Astrocyte (in vitro differentiated cells and primary cell): Measurements from ENCODE around the gene KLK10. TPM values are rescaled to one million over a fixed set of nuclear protein-coding genes. Genes with fewer than 3 reads are reported as not detected.

Experiments
- DNase-seq: peaks from one replicate; pipeline ENCODE4 v3.0.0-alpha.2; 2010; ENCODE audit warnings: low read depth
- FAIRE-seq: peaks from 2 replicates; lab custom pipeline; 2011; peaks lifted over from hg19 to GRCh38; lab: Jason Lieb, UNC
- H2AFZ ChIP-seq: 2 replicates; pipeline ENCODE4 v1.6.0; 2012; ENCODE audit warnings: low read depth, low read length, inconsistent platforms
- H3K27ac ChIP-seq: 2 replicates; pipeline ENCODE4 v1.5.1; 2011; ENCODE audit warnings: low read depth, low read length, inconsistent platforms
- H3K27me3 ChIP-seq: 2 replicates; pipeline ENCODE4 v1.6.0; 2011; ENCODE audit warnings: low read length, inconsistent platforms; ENCODE audit not compliant: insufficient read depth
- H3K36me3 ChIP-seq: 2 replicates; pipeline ENCODE4 v1.5.1; 2011; ENCODE audit warnings: low read length, inconsistent platforms; ENCODE audit not compliant: insufficient read depth
- H3K4me1 ChIP-seq: 2 replicates; pipeline ENCODE4 v1.5.1; 2011; ENCODE audit warnings: low read length, inconsistent platforms; ENCODE audit not compliant: insufficient read depth
- H3K4me2 ChIP-seq: 2 replicates; pipeline ENCODE4 v1.6.0; 2012; ENCODE audit warnings: low read length, inconsistent platforms
- H3K4me3 ChIP-seq: 2 replicates; pipeline ENCODE4 v1.5.1; 2011; ENCODE audit warnings: low read depth, mild to moderate bottlenecking, low read length, inconsistent platforms; ENCODE audit not compliant: insufficient read depth
- H3K79me2 ChIP-seq: 2 replicates; pipeline ENCODE4 v1.6.0; 2012; ENCODE audit warnings: mild to moderate bottlenecking, low read length, inconsistent platforms; ENCODE audit not compliant: insufficient read depth
- H3K9ac ChIP-seq: 2 replicates; pipeline ENCODE4 v1.6.0; 2012; ENCODE audit warnings: mild to moderate bottlenecking, low read length, inconsistent platforms
- H3K9me3 ChIP-seq: 2 replicates; pipeline ENCODE4 v1.5.1; 2012; ENCODE audit warnings: low read depth, mild to moderate bottlenecking, low read length, inconsistent platforms; ENCODE audit not compliant: insufficient read depth
- H4K20me1 ChIP-seq: 2 replicates; pipeline ENCODE4 v1.6.0; 2012; ENCODE audit warnings: low read length, inconsistent platforms; ENCODE audit not compliant: insufficient read depth
- H3K27ac Mint-ChIP-seq: one replicate; pipeline ENCODE4 v1.8.0; 2021; ENCODE audit warnings: mild to moderate bottlenecking, mixed read lengths; ENCODE audit not compliant: unreplicated experiment
- H3K27me3 Mint-ChIP-seq: one replicate; pipeline ENCODE4 v1.8.0; 2021; ENCODE audit warnings: low read depth, mixed read lengths; ENCODE audit not compliant: unreplicated experiment
- H3K36me3 Mint-ChIP-seq: one replicate; pipeline ENCODE4 v1.8.0; 2021; ENCODE audit warnings: low read depth, mixed read lengths; ENCODE audit not compliant: unreplicated experiment
- H3K4me1 Mint-ChIP-seq: one replicate; pipeline ENCODE4 v1.8.0; 2021; ENCODE audit warnings: low read depth, mixed read lengths; ENCODE audit not compliant: unreplicated experiment
- H3K4me3 Mint-ChIP-seq: one replicate; pipeline ENCODE4 v1.8.0; 2021; ENCODE audit warnings: mild to moderate bottlenecking, moderate library complexity, mixed read lengths; ENCODE audit not compliant: unreplicated experiment
- H3K9me3 Mint-ChIP-seq: one replicate; pipeline ENCODE4 v1.8.0; 2021; ENCODE audit warnings: mild to moderate bottlenecking, mixed read lengths; ENCODE audit not compliant: unreplicated experiment
- CTCF ChIP-seq: IDR thresholded peaks from 2 replicates; pipeline ENCODE4 v1.5.1; 2011; ENCODE audit warnings: low read depth, mild to moderate bottlenecking, inconsistent platforms, low read length, moderate library complexity; ENCODE audit not compliant: insufficient read depth
- EZH2 ChIP-seq: IDR thresholded peaks from 2 replicates; pipeline ENCODE4 v1.6.1; 2012; ENCODE audit warnings: mild to moderate bottlenecking, low read length, inconsistent platforms; ENCODE audit not compliant: insufficient read depth
- total RNA-seq: library from RNA; stranded (reverse); gene quantifications from 2 replicates; pipeline ENCODE4 v1.2.1, GENCODE V29; 2021

The KLK10 gene
- total RNA-seq, 1 donor from 2014 or later: 0.30 TPM

GRCh38 chr19:51005248-51005647, 14.3 kb downstream of the KLK10 start:
- Histone ChIP-seq H3K36me3 (no peaks in the 10 kb centered on the region), H3K9ac (no peak overlapping the region), H3K27me3 (no peaks in the 10 kb centered on the region), H3K27ac (no peak overlapping the region), H3K4me3 (no peak overlapping the region), H4K20me1 (no peaks in the 10 kb centered on the region), H2AFZ (no peak overlapping the region), H3K4me1 (no peaks in the 10 kb centered on the region), H3K4me2 (no peak overlapping the region), H3K9me3 (peaks cover 2% of the 10 kb centered on the region), H3K79me2 (no peaks in the 10 kb centered on the region)
- H3K4me1 Mint-ChIP-seq: peaks cover 3% of the 10 kb centered on the region
- FAIRE-seq (no peak), DNase-seq (no peak)
- peaks cover 48% of the 10 kb centered on the region for H3K27me3 Mint-ChIP-seq
- H3K27ac Mint-ChIP-seq: no peak overlapping the region
- no peak for TF ChIP-seq CTCF
- no peak for TF ChIP-seq EZH2
- no peak overlapping the region for H3K4me3 Mint-ChIP-seq
- peaks cover 1% of the 10 kb centered on the region for H3K9me3 Mint-ChIP-seq
- H3K36me3 Mint-ChIP-seq: no peaks in the 10 kb centered on the region

- Mint-ChIP-seq H3K27ac (no peak overlapping the region), H3K4me3 (no peak overlapping the region), H3K27me3 (peaks cover 40% of the 10 kb centered on the region), H3K4me1 (peaks cover 3% of the 10 kb centered on the region), H3K36me3 (no peaks in the 10 kb centered on the region), H3K9me3 (peaks cover 1% of the 10 kb centered on the region)
- Histone ChIP-seq H4K20me1 (no peaks in the 10 kb centered on the region), H3K4me3 (no peak overlapping the region), H3K9me3 (peaks cover 5% of the 10 kb centered on the region), H3K27me3 (no peaks in the 10 kb centered on the region), H3K9ac (no peak overlapping the region), H3K79me2 (no peaks in the 10 kb centered on the region), H3K4me2 (no peak overlapping the region), H3K36me3 (no peaks in the 10 kb centered on the region), H2AFZ (no peak overlapping the region), H3K4me1 (no peaks in the 10 kb centered on the region), H3K27ac (no peak overlapping the region)
- DNase-seq (no peak), FAIRE-seq (no peak)
- TF ChIP-seq EZH2 (no peak), CTCF (no peak)
These were observed 16.2 kb downstream of the KLK10 start for GRCh38 chr19:51003316-51003715.

GRCh38 chr19:51002542-51003311, 16.8 kb downstream of the KLK10 start:
- no peaks in the 10 kb centered on the region for H3K79me2 ChIP-seq
- H4K20me1 ChIP-seq: no peaks in the 10 kb centered on the region
- H3K9ac ChIP-seq: no peak overlapping the region
- H3K4me1 ChIP-seq: no peaks in the 10 kb centered on the region
- DNase-seq (no peak), FAIRE-seq (no peak)
- Mint-ChIP-seq H3K4me3 (no peak overlapping the region), H3K9me3 (peaks cover 1% of the 10 kb centered on the region), H3K27ac (no peak overlapping the region), H3K27me3 (peaks cover 44% of the 10 kb centered on the region), H3K36me3 (no peaks in the 10 kb centered on the region), H3K4me1 (peaks cover 3% of the 10 kb centered on the region)
- TF ChIP-seq EZH2: no peak
- no peak for TF ChIP-seq CTCF
- H3K4me2 ChIP-seq: no peak overlapping the region
- peaks cover 5% of the 10 kb centered on the region for H3K9me3 ChIP-seq
- H2AFZ ChIP-seq: no peak overlapping the region
- no peak overlapping the region for H3K4me3 ChIP-seq
- no peak overlapping the region for H3K27ac ChIP-seq
- no peaks in the 10 kb centered on the region for H3K36me3 ChIP-seq
- H3K27me3 ChIP-seq: no peaks in the 10 kb centered on the region
